ENCODE results near the gene AIDA. TPM values are rescaled to one million over a fixed set of nuclear protein-coding genes. Genes with fewer than 3 reads are reported as not detected.
"Not testable (repeated sequence)": the region's sequence is repeated elsewhere in the genome, so short reads cannot be mapped to it uniquely, and the experiment has no call there.

Gene AIDA
- total RNA-seq: 47.0 TPM

- DNase-seq: peak; percentile 91
Observed at GRCh38 chr1:222712253-222713090, at the start of gene AIDA, which contains the start of gene BROX. Gene AIDA (minus strand): TSS chr1:222712491. CDS start chr1:222712317, 174 bp downstream. Gene BROX (plus strand): TSS chr1:222712564. CDS start chr1:222715700, 3,136 bp downstream.

- DNase-seq: no peak
Observed at GRCh38 chr1:222761083-222761482, 48.8 kb upstream of the AIDA start.

GRCh38 chr1:222759451-222760035 is 47.3 kb upstream of the AIDA start:
- no peak for DNase-seq

GRCh38 chr1:222757646-222758268 is 45.5 kb upstream of the AIDA start:
- DNase-seq: peak; percentile 24

GRCh38 chr1:222754366-222755139 is 42.3 kb upstream of the AIDA start:
- peak; percentile 68 for DNase-seq

GRCh38 chr1:222751255-222751654 is 39.0 kb upstream of the AIDA start:
- no peak for DNase-seq

GRCh38 chr1:222750651-222751050 is 38.4 kb upstream of the AIDA start:
- no peak for DNase-seq

GRCh38 chr1:222749927-222750326 is 37.6 kb upstream of the AIDA start:
- DNase-seq: no peak

GRCh38 chr1:222741630-222742457 is 29.6 kb upstream of the AIDA start:
- DNase-seq: not testable (repeated sequence)

- DNase-seq: no peak
Observed at GRCh38 chr1:222739929-222740328, 27.6 kb upstream of the AIDA start.

GRCh38 chr1:222739465-222739864 is 27.2 kb upstream of the AIDA start:
- DNase-seq: no peak

- no peak for DNase-seq
Observed at GRCh38 chr1:222736972-222737371, 24.7 kb upstream of the AIDA start, which contains the start of gene FAM177B. Gene FAM177B (plus strand): TSS chr1:222737202. CDS start chr1:222746546, 9,344 bp downstream.

- no peak for DNase-seq
Observed at GRCh38 chr1:222736470-222736869, 24.2 kb upstream of the AIDA start.

GRCh38 chr1:222734740-222735139 is 22.4 kb upstream of the AIDA start:
- DNase-seq: no peak

GRCh38 chr1:222732216-222733159 is 20.2 kb upstream of the AIDA start:
- no peak for DNase-seq

GRCh38 chr1:222730866-222731265 is 18.6 kb upstream of the AIDA start:
- no peak for DNase-seq

- no peak for DNase-seq
Observed at GRCh38 chr1:222728746-222729145, 16.5 kb upstream of the AIDA start.

- DNase-seq: no peak
Observed at GRCh38 chr1:222716393-222716792, 4.1 kb upstream of the AIDA start.

- DNase-seq: peak; percentile 96
Observed at GRCh38 chr1:222713091-222713961, 1.0 kb upstream of the AIDA start.

All from skin of body (tissue), 2 donors.